Uterus (tissue), 2 donors: ENCODE measurements around the gene TPBG.

Experiments used
- CTCF ChIP-seq, 4 experiments: fragments of 200-600 bp in 2 of 4; fragments of 450-650 bp in 2 of 4; sonication (generic) in 2 of 4; IDR thresholded peaks; one replicate each; pipeline ENCODE4 v1.5.1; 2016 to 2019; ENCODE audit warnings: antibody characterized with exemption in 4 of 4, mild to moderate bottlenecking in 2 of 4, moderate library complexity in 1 of 4
- POLR2A ChIP-seq, 2 donors: fragments of 450-650 bp; IDR thresholded peaks; one replicate each; pipeline ENCODE4 v1.6.1; 2016; ENCODE audit warnings: antibody characterized with exemption in 2 of 2, mild to moderate bottlenecking in 1 of 2, moderate library complexity in 1 of 2

- TF ChIP-seq CTCF (IDR thresholded peaks at IDR 0.05) (no peak), POLR2A (IDR thresholded peaks at IDR 0.05) (no peak)
Measured at GRCh38 chr6:82385102-82385501, 21.5 kb downstream of the TPBG start.
